HEK293T (cell line): ENCODE measurements around the gene ITGB3BP.

Experiments
- CTCF ChIA-PET: fragments of 350-600 bp; formaldehyde crosslinking; extraction: SDS; loops from one replicate; lab custom pipeline; 2021; ENCODE audit warnings: antibody characterized with exemption, inconsistent platforms; lab: Yijun Ruan, JAX
- POLR2A ChIA-PET: fragments of 350-600 bp; formaldehyde crosslinking; extraction: SDS; loops from one replicate; lab custom pipeline; 2020; ENCODE audit warnings: antibody characterized with exemption, inconsistent platforms; lab: Yijun Ruan, JAX
- DNase-seq: peaks from one replicate; pipeline ENCODE4 v3.0.0; 2012; ENCODE audit warnings: mixed read lengths; ENCODE audit errors: extremely low spot score
- ARNT ChIP-seq: fragments of 450-650 bp; IDR thresholded peaks from 2 replicates; pipeline ENCODE4 v1.6.1; 2017; ENCODE audit warnings: mild to moderate bottlenecking
- BHLHE40 ChIP-seq: fragments of 450-650 bp; IDR thresholded peaks from 2 replicates; pipeline ENCODE4 v1.6.1; 2016; ENCODE audit warnings: mild to moderate bottlenecking, moderate library complexity, borderline replicate concordance
- FOXA1 ChIP-seq: fragments of 450-650 bp; IDR thresholded peaks from 2 replicates; pipeline ENCODE4 v1.6.1; 2016; ENCODE audit warnings: mild to moderate bottlenecking
- FOXK2 ChIP-seq: fragments of 450-650 bp; IDR thresholded peaks from 2 replicates; pipeline ENCODE4 v1.6.1; 2016; ENCODE audit warnings: mild to moderate bottlenecking
- HDGF ChIP-seq: fragments of 450-650 bp; IDR thresholded peaks from 2 replicates; pipeline ENCODE4 v1.6.1; 2017; ENCODE audit warnings: antibody characterized with exemption, borderline replicate concordance
- LEF1 ChIP-seq: fragments of 450-650 bp; IDR thresholded peaks from 2 replicates; pipeline ENCODE4 v1.6.1; 2017; ENCODE audit warnings: mild to moderate bottlenecking, borderline replicate concordance
- NFRKB ChIP-seq: fragments of 450-650 bp; IDR thresholded peaks from 2 replicates; pipeline ENCODE4 v1.6.1; 2016; ENCODE audit warnings: mild to moderate bottlenecking, moderate library complexity
- SP1 ChIP-seq: fragments of 450-650 bp; IDR thresholded peaks from 2 replicates; pipeline ENCODE4 v1.6.1; 2017
- TARDBP ChIP-seq: fragments of 450-650 bp; IDR thresholded peaks from 2 replicates; pipeline ENCODE4 v1.6.1; 2016
- ZNF384 ChIP-seq: fragments of 450-650 bp; IDR thresholded peaks from 2 replicates; pipeline ENCODE4 v1.6.1; 2016
- TF ChIP-seq, protein P1 (sequence below): fragments of 450-650 bp; IDR thresholded peaks from 2 replicates; pipeline ENCODE4 v1.6.1; 2016

The ITGB3BP gene

DNA sequence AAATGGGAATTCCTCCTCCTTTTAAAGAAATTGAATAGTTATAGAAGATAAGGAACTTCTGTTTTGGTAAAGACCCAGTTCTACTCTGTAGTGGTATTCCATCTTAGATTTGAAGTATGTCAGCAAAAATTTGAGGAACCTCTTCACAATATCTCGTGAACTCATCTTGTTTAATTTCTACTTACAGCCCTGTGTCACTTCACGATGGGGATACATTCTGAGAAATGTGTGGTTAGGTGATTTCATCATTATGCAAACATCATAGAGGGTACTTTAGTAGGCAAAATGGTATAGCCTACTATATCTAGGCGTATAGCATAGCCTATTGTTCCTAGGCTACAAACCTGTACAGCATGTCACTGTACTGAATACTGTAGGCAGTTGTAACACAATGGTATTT, 119.6 kb downstream of the ITGB3BP start:
- TF ChIP-seq, protein P1, sequence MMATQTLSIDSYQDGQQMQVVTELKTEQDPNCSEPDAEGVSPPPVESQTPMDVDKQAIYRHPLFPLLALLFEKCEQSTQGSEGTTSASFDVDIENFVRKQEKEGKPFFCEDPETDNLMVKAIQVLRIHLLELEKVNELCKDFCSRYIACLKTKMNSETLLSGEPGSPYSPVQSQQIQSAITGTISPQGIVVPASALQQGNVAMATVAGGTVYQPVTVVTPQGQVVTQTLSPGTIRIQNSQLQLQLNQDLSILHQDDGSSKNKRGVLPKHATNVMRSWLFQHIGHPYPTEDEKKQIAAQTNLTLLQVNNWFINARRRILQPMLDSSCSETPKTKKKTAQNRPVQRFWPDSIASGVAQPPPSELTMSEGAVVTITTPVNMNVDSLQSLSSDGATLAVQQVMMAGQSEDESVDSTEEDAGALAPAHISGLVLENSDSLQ = no peak
- no peak for TF ChIP-seq HDGF
- TF ChIP-seq LEF1 = no peak
- TF ChIP-seq FOXK2 = no peak
- DNase-seq = no peak
- ChIA-PET POLR2A (no interaction called here), CTCF (no interaction called here)

DNA sequence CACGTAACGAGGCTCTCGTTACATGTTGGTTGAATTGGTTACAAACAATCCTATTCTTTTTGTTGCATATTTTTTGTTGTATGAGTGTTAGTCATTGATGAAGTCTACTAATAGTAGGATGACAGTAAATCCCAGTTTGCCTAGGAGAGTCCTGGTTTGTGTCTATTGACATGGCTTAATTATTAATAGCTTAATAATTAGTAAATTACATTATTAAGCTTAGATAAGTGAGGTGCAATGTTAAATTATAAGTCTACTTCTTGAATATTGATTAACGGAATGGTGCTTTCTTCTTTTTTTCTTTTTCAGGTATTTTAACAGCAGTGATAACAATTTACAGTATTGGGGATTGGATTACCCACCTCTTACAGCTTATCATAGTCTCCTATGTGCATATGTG, 121.1 kb downstream of the ITGB3BP start:
- POLR2A ChIA-PET = no interaction called here
- TF ChIP-seq ARNT = no peak
- no peak for TF ChIP-seq FOXA1
- TF ChIP-seq BHLHE40 = no peak
- TF ChIP-seq TARDBP = no peak
- TF ChIP-seq LEF1 = no peak
- TF ChIP-seq FOXK2 = no peak
- TF ChIP-seq NFRKB = no peak
- TF ChIP-seq SP1 = no peak
- TF ChIP-seq HDGF = no peak
- no peak for TF ChIP-seq ZNF384
- TF ChIP-seq, protein P1 = no peak
- DNase-seq = no peak
- CTCF ChIA-PET = no interaction called here
